K562 (cell line): ENCODE measurements around the gene IDUA. TPM values are rescaled to one million over a fixed set of nuclear protein-coding genes. Genes with fewer than 3 reads are reported as not detected.
A peak's percentile ranks its signal among the peaks of the same experiment; 100 is the strongest.

Experiments used
- BCOR ChIP-seq: fragments of 450-650 bp; IDR thresholded peaks from 2 replicates; pipeline ENCODE4 v1.6.1; 2016
- E4F1 ChIP-seq: fragments of 250-450 bp; sonication (Bioruptor Pico); IDR thresholded peaks from 2 replicates; pipeline ENCODE4 v1.5.0; 2021; ENCODE audit warnings: mild to moderate bottlenecking, borderline replicate concordance
- HDAC3 ChIP-seq: fragments of 450-650 bp; IDR thresholded peaks from 2 replicates; pipeline ENCODE4 v1.6.1; 2018; ENCODE audit warnings: borderline replicate concordance, mild to moderate bottlenecking, moderate library complexity; ENCODE audit not compliant: partially characterized antibody
- HMG20A ChIP-seq: fragments of 450-650 bp; formaldehyde crosslinking; conservative IDR thresholded peaks from 2 replicates; pipeline ENCODE4 v1.4.0; 2020; ENCODE audit warnings: mild to moderate bottlenecking, mixed read lengths
- MCM7 ChIP-seq, 2 experiments: fragments of 450-650 bp; IDR thresholded peaks; 2 replicates each; pipeline ENCODE4 v1.6.1; 2016 to 2018
- MITF ChIP-seq: IDR thresholded peaks from 2 replicates; pipeline ENCODE4 v1.6.1; 2014; ENCODE audit warnings: antibody characterized with exemption
- MTF1 ChIP-seq: fragments of 250-450 bp; sonication (Bioruptor Pico); IDR thresholded peaks from 2 replicates; pipeline ENCODE4 v1.9.0; 2021; ENCODE audit warnings: moderate library complexity, mild to moderate bottlenecking, inconsistent platforms, borderline replicate concordance
- NFXL1 ChIP-seq: fragments of 450-650 bp; formaldehyde crosslinking; IDR thresholded peaks from 2 replicates; pipeline ENCODE4 v1.4.0; 2021; ENCODE audit warnings: mild to moderate bottlenecking
- NR3C1 ChIP-seq: sonication (generic); formaldehyde crosslinking; IDR thresholded peaks from 2 replicates; pipeline ENCODE4 v1.8.1; 2022; ENCODE audit warnings: missing genetic modification reagents
- PCBP1 ChIP-seq: fragments of 200-400 bp; formaldehyde crosslinking; IDR thresholded peaks from 2 replicates; pipeline ENCODE4 v1.6.1; 2018; ENCODE audit warnings: mild to moderate bottlenecking, low read depth, low read length; ENCODE audit not compliant: poor library complexity, severe bottlenecking
- POLR2B ChIP-seq: fragments of 450-650 bp; IDR thresholded peaks from 2 replicates; pipeline ENCODE4 v1.6.1; 2018; ENCODE audit warnings: low read depth; ENCODE audit not compliant: partially characterized antibody
- PTBP1 ChIP-seq: fragments of 200-400 bp; formaldehyde crosslinking; IDR thresholded peaks from 2 replicates; pipeline ENCODE4 v1.6.1; 2017; ENCODE audit warnings: low read depth, low read length
- RUNX1 ChIP-seq: sonication (generic); IDR thresholded peaks from 2 replicates; pipeline ENCODE4 v1.6.1; 2016; ENCODE audit warnings: antibody characterized with exemption, low read depth
- STAT6 ChIP-seq: sonication (generic); formaldehyde crosslinking; IDR thresholded peaks from 2 replicates; pipeline ENCODE4 v1.8.1; 2023; ENCODE audit warnings: mild to moderate bottlenecking, missing genetic modification reagents
- TARDBP ChIP-seq: fragments of 450-650 bp; IDR thresholded peaks from 2 replicates; pipeline ENCODE4 v1.6.1; 2016
- ZBED1 ChIP-seq: IDR thresholded peaks from 2 replicates; pipeline ENCODE4 v1.6.1; 2014
- ZEB2 ChIP-seq: fragments of 450-650 bp; IDR thresholded peaks from 2 replicates; pipeline ENCODE4 v1.6.1; 2016
- ZNF184 ChIP-seq: sonication (generic); formaldehyde crosslinking; IDR thresholded peaks from 2 replicates; pipeline ENCODE4 v1.5.0; 2020; ENCODE audit warnings: missing genetic modification reagents
- ZNF24 ChIP-seq: fragments of 450-650 bp; IDR thresholded peaks from 2 replicates; pipeline ENCODE4 v1.6.1; 2016
- ZNF253 ChIP-seq: fragments of 250-450 bp; sonication (Bioruptor Pico); conservative IDR thresholded peaks from 2 replicates; pipeline ENCODE4 v1.6.1; 2021; ENCODE audit warnings: mild to moderate bottlenecking
- ZNF431 ChIP-seq: sonication (generic); formaldehyde crosslinking; IDR thresholded peaks from 2 replicates; pipeline ENCODE4 v1.8.0; 2022; ENCODE audit warnings: mild to moderate bottlenecking, missing genetic modification reagents
- ZNF507 ChIP-seq: conservative IDR thresholded peaks from 2 replicates; pipeline ENCODE4 v1.6.1; 2017; ENCODE audit warnings: missing genetic modification characterization, missing compliant biosample characterization
- ZNF639 ChIP-seq, 2 experiments: fragments of 200-800 bp in 1 of 2; sonication (Bioruptor generic) in 1 of 2; sonication (generic) in 1 of 2; formaldehyde crosslinking in 1 of 2; IDR thresholded peaks in 1 of 2; conservative IDR thresholded peaks in 1 of 2; 2 replicates each; pipeline versions ENCODE4 v1.5.0 to v1.6.1; 2016 to 2020; ENCODE audit warnings: missing compliant biosample characterization in 1 of 2, missing genetic modification characterization in 1 of 2, missing genetic modification reagents in 1 of 2
- polyA plus RNA-seq, 8 experiments: library from polyadenylated mRNA; depleted of rRNA in 4 of 8; stranded (reverse) in 5 of 8; unstranded in 3 of 8; fragments of >200 nt; fragmentation: Nextera tagmentation in 2 of 8; fragmentation: Illumina TruSeq in 1 of 8; extraction: Ambion mirVana in 2 of 8; extraction: Trizol in 1 of 8; gene quantifications; 2 replicates each; pipeline versions ENCODE4 v1.2.1 to v1.2.3, GENCODE V29; 2011 to 2014; ENCODE audit warnings: inconsistent platforms in 1 of 8, missing spikeins in 1 of 8
- total RNA-seq, 7 experiments: library from RNA; depleted of rRNA in 6 of 7; stranded (reverse); fragments of >200 nt in 6 of 7; fragmentation: Illumina TruSeq in 2 of 7; extraction: Trizol in 2 of 7; gene quantifications; 2 replicates each; pipeline versions ENCODE4 v1.2.1 to v1.2.3, GENCODE V29; 2011 to 2021; ENCODE audit warnings: low replicate concordance in 1 of 7

Gene IDUA
- total and polyA plus RNA-seq, 9 of the 15 experiments (the other 6 are each of a cell fraction or from before 2014, with no cell fraction given) = 0.04 to 16.1 (median 1.2) TPM

- TF ChIP-seq TARDBP (peak; percentile 93), NR3C1 (no peak), ZNF253 (CRISPR knock-in tag) (no peak), HDAC3 (no peak), POLR2B (no peak), MTF1 (no peak), RUNX1 (no peak), ZNF184 (CRISPR knock-in tag) (no peak), ZNF24 (peak; percentile 60), ZNF431 (CRISPR knock-in tag) (no peak), BCOR (no peak), ZBED1 (no peak), ZNF507 (tag) (no peak), MITF (no peak), HMG20A (CRISPR knock-in tag) (no peak), MCM7 (IDR thresholded peaks at IDR 0.05) (no peak), PTBP1 (no peak), ZEB2 (no peak), PCBP1 (peak; percentile 5), E4F1 (CRISPR knock-in tag) (no peak), ZNF639 (CRISPR knock-in tag; conservative IDR thresholded peaks at IDR 0.05 in 1 of 2, IDR thresholded peaks at IDR 0.05 in 1 of 2) (no peak), NFXL1 (CRISPR knock-in tag) (no peak), STAT6 (CRISPR knock-in tag) (0 out of 2 replicates have a peak, but pooled peaks have one; percentile 80)
Observed at GRCh38 chr4:986879-987623, at the start of gene IDUA (continued).
